B cell (primary cell): ENCODE measurements around the gene TMEM233. TPM values are rescaled to one million over a fixed set of nuclear protein-coding genes. Genes with fewer than 3 reads are reported as not detected.

Experiments used
- ATAC-seq: fragments of 200-7000 bp; cut with Tn5 transposase; one replicate; pipeline ENCODE4 v1.10.0; 2021; ENCODE audit warnings: low read depth, mild to moderate bottlenecking, moderate number of reproducible peaks, moderate library complexity
- CTCF ChIA-PET: fragments of 350-600 bp; sonication (Branson Sonifier 250); formaldehyde crosslinking; loops from one replicate; lab custom pipeline; 2021; ENCODE audit warnings: antibody characterized with exemption, inconsistent platforms; lab: Charles Lee
- POLR2A ChIA-PET: fragments of 350-600 bp; sonication (Branson Sonifier 250); formaldehyde crosslinking; loops from one replicate; lab custom pipeline; 2021; ENCODE audit warnings: antibody characterized with exemption; lab: Charles Lee
- DNase-seq: peaks from one replicate; pipeline ENCODE4 v3.0.0; 2013
- H2AFZ ChIP-seq: 2 replicates; pipeline ENCODE4 v1.6.1; 2012; ENCODE audit warnings: mild to moderate bottlenecking, low read depth, low read length; ENCODE audit not compliant: insufficient read depth, poor library complexity, severe bottlenecking
- H3K27ac ChIP-seq, 2 donors: 1 replicate in 1 of 2; 2 replicates in 1 of 2; pipeline ENCODE4 v1.5.1; 2012 to 2013; ENCODE audit warnings: low read length in 2 of 2, mild to moderate bottlenecking in 2 of 2, moderate library complexity in 1 of 2
- H3K27me3 ChIP-seq, 4 experiments: fragments of 200-600 bp in 1 of 4; sonication (generic) in 1 of 4; replicated peaks in 1 of 4; 1 replicate in 2 of 4; 2 replicates in 2 of 4; pipeline versions ENCODE4 v1.6.1 to v1.7.0; 2013 to 2016; ENCODE audit warnings: low read length in 3 of 4, mild to moderate bottlenecking in 2 of 4, mixed read lengths in 1 of 4, moderate library complexity in 1 of 4; ENCODE audit not compliant: insufficient read depth in 4 of 4, control insufficient read depth in 3 of 4; ENCODE audit errors: control extremely low read depth in 1 of 4
- H3K36me3 ChIP-seq, 2 experiments: replicated peaks in 1 of 2; 1 replicate in 1 of 2; 2 replicates in 1 of 2; pipeline versions ENCODE4 v1.6.1 to v1.7.1; 2013; ENCODE audit warnings: low read length in 1 of 2; ENCODE audit not compliant: insufficient read depth in 2 of 2, control insufficient read depth in 1 of 2; ENCODE audit errors: control extremely low read depth in 1 of 2, extremely low read depth in 1 of 2
- H3K4me1 ChIP-seq, 2 donors: fragments of 200-600 bp in 1 of 2; sonication (generic) in 1 of 2; 1 replicate in 1 of 2; 2 replicates in 1 of 2; pipeline versions ENCODE4 v1.5.1 to v1.6.1; 2013 to 2017; ENCODE audit warnings: low read length in 2 of 2; ENCODE audit not compliant: control insufficient read depth in 2 of 2, insufficient read depth in 2 of 2
- H3K4me2 ChIP-seq: replicated peaks from 2 replicates; pipeline ENCODE3; 2012; ENCODE audit warnings: mild to moderate bottlenecking, low read depth, low read length; ENCODE audit not compliant: poor library complexity, severe bottlenecking
- H3K4me3 ChIP-seq, 5 experiments: fragments of 200-600 bp in 1 of 5; sonication (generic) in 1 of 5; 1 replicate in 3 of 5; 2 replicates in 2 of 5; pipeline versions ENCODE4 v1.5.1 to v1.7.0; 2011 to 2016; ENCODE audit warnings: low read length in 4 of 5, mild to moderate bottlenecking in 4 of 5, low read depth in 2 of 5, control low read depth in 1 of 5, moderate library complexity in 1 of 5; ENCODE audit not compliant: insufficient read depth in 1 of 5; ENCODE audit errors: control extremely low read depth in 1 of 5, extremely low read depth in 1 of 5
- H3K79me2 ChIP-seq: fragments of 200-600 bp; sonication (generic); one replicate; pipeline ENCODE4 v1.6.0; 2016; ENCODE audit warnings: low read length; ENCODE audit not compliant: control insufficient read depth, insufficient read depth
- H3K9ac ChIP-seq: fragments of 200-600 bp; sonication (generic); 2 replicates; pipeline ENCODE4 v1.6.1; 2017; ENCODE audit warnings: mild to moderate bottlenecking, low read length, moderate library complexity
- H3K9me3 ChIP-seq, 3 donors: one replicate each; pipeline versions ENCODE4 v1.6.1 to v1.7.1; 2013; ENCODE audit warnings: low read length in 2 of 3; ENCODE audit not compliant: control insufficient read depth in 2 of 3, insufficient read depth in 1 of 3; ENCODE audit errors: control extremely low read depth in 1 of 3
- H4K20me1 ChIP-seq: 2 replicates; pipeline ENCODE4 v1.6.0; 2012; ENCODE audit warnings: mild to moderate bottlenecking, low read length; ENCODE audit not compliant: insufficient read depth, control insufficient read depth, poor library complexity, severe bottlenecking
- H3K27ac Mint-ChIP-seq: one replicate; pipeline ENCODE4 v1.8.0; 2021; ENCODE audit warnings: mixed read lengths
- H3K27me3 Mint-ChIP-seq: one replicate; pipeline ENCODE4 v1.8.0; 2021; ENCODE audit warnings: mixed read lengths
- H3K4me1 Mint-ChIP-seq: one replicate; pipeline ENCODE4 v1.8.0; 2021; ENCODE audit warnings: mixed read lengths
- H3K4me3 Mint-ChIP-seq: one replicate; pipeline ENCODE4 v1.8.0; 2021; ENCODE audit warnings: mixed read lengths
- H3K9me3 Mint-ChIP-seq: one replicate; pipeline ENCODE4 v1.8.0; 2022; ENCODE audit warnings: mixed read lengths; ENCODE audit not compliant: insufficient read depth
- EZH2 ChIP-seq: IDR thresholded peaks from 2 replicates; pipeline ENCODE4 v1.6.1; 2012; ENCODE audit warnings: borderline replicate concordance, low read depth, mild to moderate bottlenecking, moderate library complexity, low read length; ENCODE audit not compliant: insufficient read depth, poor library complexity, severe bottlenecking
- WGBS: methylation state at CpG from one replicate; pipeline ENCODE4 v1.1.5; 2013; ENCODE audit warnings: missing lambda C conversion rate; ENCODE audit not compliant: insufficient coverage; 5-methylcytosine and 5-hydroxymethylcytosine counted together
- intact Hi-C: fragments of 100-400 bp; cut with micrococcal nuclease; formaldehyde crosslinking; loops from one replicate; pipeline ENCODE4 v1.10.0; 2022
- polyA plus RNA-seq: library from polyadenylated mRNA; depleted of rRNA; stranded (reverse); fragments of >200 nt; gene quantifications from 2 replicates; pipeline ENCODE4 v1.2.3, GENCODE V29; 2012
- total RNA-seq, 2 donors: library from RNA; stranded (reverse); fragments of 120-200 nt in 1 of 2; gene quantifications; 1 replicate in 1 of 2; 2 replicates in 1 of 2; pipeline versions ENCODE4 v1.2.3 to v1.2.4, GENCODE V29; 2013 to 2022
- TF ChIP-seq, protein P1 (sequence below): fragments of 200-600 bp; IDR thresholded peaks from one replicate; pipeline ENCODE4 v1.8.0; 2022; ENCODE audit warnings: antibody characterized with exemption, mild to moderate bottlenecking

Gene TMEM233
- total and polyA plus RNA-seq, 2 donors (not counting 1 experiment from before 2014, with no cell fraction given), result not detected

- H3K9me3 ChIP-seq, result no peaks in the 10 kb centered on the region
- under 1% methylated on average over 69 of the region's 69 CpGs for WGBS
- peak within 1 kb of the TSS; percentile 91 for H2AFZ ChIP-seq
- intact Hi-C loops, result loop anchor here (1.0 to 5.0 kb wide), 6 partner anchors 15 to 1651 kb away; partner anchors contain the start of genes BICDL1, CIT, PEBP1 and RFC5
- POLR2A ChIA-PET, result interaction anchor here (0.5 to 1.8 kb wide), 4 partner anchors 10 to 533 kb away, joined by 4 to 20 read pairs (median 5); partner anchors contain the start of gene RPLP0
- H4K20me1 ChIP-seq, result no peaks in the 10 kb centered on the region
- H3K27ac Mint-ChIP-seq, result peak within 1 kb of the TSS; percentile 92
- peaks cover 51% of the 10 kb centered on the region for H3K4me1 Mint-ChIP-seq
- CTCF ChIA-PET, result interaction anchor here (0.6 to 2.2 kb wide), 9 partner anchors 9 to 533 kb away, joined by 3 to 22 read pairs (median 4); partner anchors contain the start of gene RPLP0
- H3K4me2 ChIP-seq, result peak within 1 kb of the TSS; percentile 89
- peaks cover 15 to 21% of the 10 kb centered on the region in 2 experiments for H3K36me3 ChIP-seq
- H3K79me2 ChIP-seq, result peaks cover 16% of the 10 kb centered on the region
- peak within 1 kb of the TSS; percentile 80 to 92 for H3K27ac ChIP-seq
- DNase-seq (peak; percentile 99), ATAC-seq (peak; percentile 94)
- H3K9ac ChIP-seq, result peak within 1 kb of the TSS; percentile 93
- peak within 1 kb of the TSS; percentile 80 to 95 (median 89) for H3K4me3 ChIP-seq
- no peaks in the 10 kb centered on the region for H3K27me3 Mint-ChIP-seq
- H3K9me3 Mint-ChIP-seq, result no peaks in the 10 kb centered on the region
- H3K4me1 ChIP-seq, result peaks cover 28 to 36% of the 10 kb centered on the region in 2 donors
- no peak for TF ChIP-seq EZH2
- TF ChIP-seq, protein P1, sequence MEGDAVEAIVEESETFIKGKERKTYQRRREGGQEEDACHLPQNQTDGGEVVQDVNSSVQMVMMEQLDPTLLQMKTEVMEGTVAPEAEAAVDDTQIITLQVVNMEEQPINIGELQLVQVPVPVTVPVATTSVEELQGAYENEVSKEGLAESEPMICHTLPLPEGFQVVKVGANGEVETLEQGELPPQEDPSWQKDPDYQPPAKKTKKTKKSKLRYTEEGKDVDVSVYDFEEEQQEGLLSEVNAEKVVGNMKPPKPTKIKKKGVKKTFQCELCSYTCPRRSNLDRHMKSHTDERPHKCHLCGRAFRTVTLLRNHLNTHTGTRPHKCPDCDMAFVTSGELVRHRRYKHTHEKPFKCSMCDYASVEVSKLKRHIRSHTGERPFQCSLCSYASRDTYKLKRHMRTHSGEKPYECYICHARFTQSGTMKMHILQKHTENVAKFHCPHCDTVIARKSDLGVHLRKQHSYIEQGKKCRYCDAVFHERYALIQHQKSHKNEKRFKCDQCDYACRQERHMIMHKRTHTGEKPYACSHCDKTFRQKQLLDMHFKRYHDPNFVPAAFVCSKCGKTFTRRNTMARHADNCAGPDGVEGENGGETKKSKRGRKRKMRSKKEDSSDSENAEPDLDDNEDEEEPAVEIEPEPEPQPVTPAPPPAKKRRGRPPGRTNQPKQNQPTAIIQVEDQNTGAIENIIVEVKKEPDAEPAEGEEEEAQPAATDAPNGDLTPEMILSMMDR, result peak; percentile 95
- no peaks in the 10 kb centered on the region for H3K27me3 ChIP-seq
- H3K4me3 Mint-ChIP-seq, result peak within 1 kb of the TSS; percentile 87
Observed at GRCh38 chr12:119667577-119668323, 74.2 kb downstream of the TMEM233 start, which contains the start of gene PRKAB1. PRKAB1 (plus strand) TSS chr12:119668133; CDS start chr12:119668245, 112 bp downstream.
